Raji (cell line): Measurements from ENCODE around the gene NFE2.

Experiments used
- POLR2A ChIP-seq: IDR thresholded peaks from 2 replicates; pipeline ENCODE4 v1.6.1; 2011; ENCODE audit warnings: low read depth, low read length, control low read depth; ENCODE audit not compliant: insufficient read depth

Gene NFE2

DNA sequence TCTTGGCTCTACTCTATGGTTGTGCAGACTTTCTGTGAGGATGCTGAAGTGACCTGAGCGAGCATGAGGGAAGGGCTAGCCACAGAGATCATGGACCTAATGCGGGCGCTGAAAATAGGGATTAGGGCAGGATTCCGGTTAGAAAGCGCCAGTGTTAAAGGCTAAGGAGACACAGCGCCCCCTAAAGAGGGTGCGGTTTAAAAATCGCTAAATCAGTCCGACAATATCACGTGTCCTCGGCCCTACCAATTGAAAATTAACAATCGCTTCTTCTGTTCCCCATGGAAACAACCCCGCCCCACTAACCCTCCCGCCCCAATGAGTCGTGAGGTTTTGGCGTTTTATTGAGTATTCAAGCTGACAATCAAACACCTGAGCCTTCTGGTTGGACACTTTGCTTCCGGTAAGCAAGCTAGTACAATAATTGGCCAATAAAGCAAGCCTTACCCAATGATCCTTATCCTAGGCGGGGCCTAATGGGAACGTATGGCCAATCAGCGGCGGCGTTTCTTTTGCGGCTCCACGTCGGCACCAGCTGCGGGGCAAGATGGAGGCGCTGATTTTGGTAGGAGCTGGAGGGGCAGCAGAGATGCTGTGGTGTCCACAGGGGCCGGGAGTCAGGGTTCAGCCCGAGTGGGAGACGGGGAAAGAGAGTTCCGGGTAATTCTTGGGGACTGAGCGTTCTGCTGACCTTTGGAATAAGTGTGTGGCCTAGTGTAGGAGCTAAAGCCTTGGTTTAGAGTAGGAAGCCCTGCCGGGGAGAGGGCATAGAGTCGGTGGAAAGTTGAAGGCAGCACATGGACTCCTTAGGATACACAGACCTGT, 24.0 kb upstream of the NFE2 start, which contains the start of gene COPZ1:
Gene COPZ1 (plus strand): TSS at position 515 of the 825 bp plus-strand sequence. CDS start 33 bp downstream, at position 548.
- TF ChIP-seq POLR2A, result peak; percentile 71

- TF ChIP-seq POLR2A, result no peak
These were observed 20.5 kb upstream of the NFE2 start for GRCh38 chr12:54321363-54321762.

GRCh38 chr12:54311051-54311450, 10.2 kb upstream of the NFE2 start:
- TF ChIP-seq POLR2A, result no peak

DNA sequence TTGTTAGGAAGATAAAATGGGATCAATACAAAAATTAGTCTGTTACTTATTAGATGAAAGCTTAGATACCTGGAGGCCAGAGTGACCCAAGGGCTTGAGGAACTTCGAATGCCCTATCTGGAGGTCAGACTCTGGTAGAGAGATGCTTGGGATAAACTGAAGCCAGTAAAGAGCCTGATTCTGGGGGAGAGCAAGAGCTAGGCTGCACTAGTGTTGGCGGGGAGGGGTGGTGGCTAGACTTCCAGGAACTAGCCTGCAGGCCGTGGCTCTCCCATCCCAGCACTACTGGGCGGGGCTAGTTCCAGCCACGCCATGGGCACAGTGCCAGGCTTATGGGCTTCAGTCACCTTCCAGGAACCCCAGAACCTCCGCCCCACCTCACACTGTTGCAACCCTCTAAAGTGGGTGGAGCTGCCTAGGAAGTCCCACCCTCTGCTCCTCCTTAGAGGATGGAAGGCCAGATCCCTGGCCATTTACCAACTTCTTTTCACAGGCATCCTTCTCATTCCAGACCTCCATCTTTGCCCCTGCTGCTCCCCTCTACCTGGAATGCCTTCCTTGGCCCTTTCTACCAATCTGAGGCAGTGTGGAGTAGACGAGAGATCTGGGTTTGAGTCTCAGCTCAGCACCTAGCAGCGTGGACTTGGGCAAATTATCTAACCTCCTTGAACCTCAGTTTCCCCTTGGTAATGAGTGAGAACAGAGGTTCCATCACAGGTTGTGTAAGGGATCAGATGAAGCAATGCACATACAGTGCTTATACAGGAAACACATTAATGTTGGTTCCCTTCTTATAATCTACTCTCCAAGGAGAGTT, 6.3 kb upstream of the NFE2 start:
- TF ChIP-seq POLR2A, result no peak

DNA sequence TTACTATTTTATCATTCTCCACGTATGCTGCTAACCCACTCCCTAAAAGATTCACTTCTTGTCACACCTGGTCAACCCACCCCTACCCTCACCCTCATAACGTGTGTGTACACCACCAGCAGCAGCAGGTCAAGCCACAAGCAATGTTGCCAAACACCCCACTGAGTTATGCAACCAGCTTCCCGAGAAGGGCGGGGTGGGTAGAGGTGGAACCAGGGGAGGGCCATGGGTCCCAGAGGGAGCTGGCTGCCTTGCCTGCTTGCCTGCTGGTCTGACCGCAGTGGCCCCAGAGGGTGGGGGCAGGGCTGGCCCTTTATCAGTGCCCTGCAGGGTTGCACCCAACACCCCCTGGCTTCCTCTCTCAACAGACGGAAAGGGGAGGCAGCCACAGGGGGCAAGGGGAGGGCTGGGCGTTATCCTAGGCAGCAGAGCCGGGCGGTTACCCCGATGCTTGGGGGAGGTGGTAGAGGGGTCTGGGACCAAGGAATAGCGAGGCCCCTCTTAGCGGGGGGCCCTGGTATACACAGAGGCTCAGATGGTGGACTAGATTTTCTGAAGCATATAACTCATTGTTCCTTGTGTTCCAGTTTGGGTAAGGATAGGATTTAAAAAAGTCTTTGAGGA, 3.5 kb upstream of the NFE2 start:
- no peak for TF ChIP-seq POLR2A

DNA sequence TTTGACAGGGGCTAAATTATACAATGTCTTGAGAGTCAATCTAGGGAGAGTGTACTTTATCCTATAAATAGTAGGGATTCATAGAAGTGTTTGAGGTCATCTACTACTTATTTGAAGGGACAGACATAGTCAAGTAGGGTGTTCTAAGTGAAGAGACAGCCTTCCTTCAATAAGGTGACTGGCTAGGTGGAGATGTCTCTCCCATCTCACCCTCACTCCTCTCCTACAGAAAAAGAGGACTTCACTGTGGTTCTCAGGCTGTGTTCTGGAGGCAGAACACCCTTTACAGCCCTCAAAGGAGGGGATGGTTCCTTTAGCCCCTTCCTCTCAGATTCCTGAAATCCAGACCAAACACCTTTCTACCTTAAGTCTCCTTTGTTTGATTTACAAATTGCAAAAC, 2.8 kb upstream of the NFE2 start:
- no peak for TF ChIP-seq POLR2A

DNA sequence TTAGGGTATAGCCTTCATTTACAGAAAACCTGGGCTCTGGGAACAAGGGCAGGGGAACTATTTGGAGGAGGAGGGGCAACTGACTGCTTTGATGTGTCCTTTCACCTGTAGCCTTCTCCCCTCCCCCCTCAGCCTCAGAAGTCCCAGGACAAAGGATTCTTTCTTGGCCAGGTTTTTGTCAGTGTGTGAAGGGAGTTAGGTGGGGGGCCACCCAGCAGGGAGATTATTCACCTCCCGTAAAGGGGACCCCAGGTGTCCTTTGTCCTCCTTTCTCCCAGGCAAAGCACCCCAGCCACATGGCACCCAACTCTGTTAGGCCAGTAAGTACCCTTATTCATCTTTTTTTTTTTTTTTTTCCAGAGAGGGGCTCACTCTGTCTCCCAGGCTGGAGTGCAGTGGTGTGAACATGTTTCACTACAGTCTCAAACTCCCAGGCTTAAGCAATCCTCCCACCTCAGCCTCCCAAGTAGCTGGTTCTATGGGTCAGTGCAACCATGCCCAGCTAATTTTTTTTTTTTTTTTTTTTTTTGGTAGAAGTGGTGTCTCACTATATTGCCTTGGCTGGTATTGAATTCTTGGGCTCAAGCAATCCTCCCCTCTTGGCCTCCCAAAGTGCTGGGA, 723 bp upstream of the NFE2 start:
- no peak for TF ChIP-seq POLR2A

DNA sequence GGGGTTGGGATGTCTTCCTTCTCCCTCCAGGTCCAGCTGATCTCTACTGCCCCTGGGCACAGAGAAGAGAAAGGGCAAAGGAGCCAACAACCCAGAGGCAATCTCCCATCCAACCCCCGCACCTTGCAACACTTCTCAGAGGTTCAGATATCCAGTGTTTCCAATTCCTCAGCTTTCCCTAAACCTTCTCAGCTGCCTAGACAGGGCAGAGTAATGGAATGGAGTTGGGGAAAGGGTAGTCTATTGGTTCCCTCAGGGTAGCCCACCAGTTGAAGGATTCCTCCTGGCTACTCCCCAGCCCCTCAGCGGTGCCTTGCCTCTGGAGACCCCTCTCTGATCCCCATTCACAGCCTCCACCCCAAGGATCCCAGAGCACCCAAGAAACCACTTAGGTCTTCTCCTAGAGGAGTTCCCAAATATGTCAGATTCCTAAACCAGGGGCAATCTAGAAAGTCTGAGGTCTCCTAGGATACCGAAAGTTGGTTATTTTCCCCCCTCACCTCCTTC, 537 bp downstream of the NFE2 start:
- TF ChIP-seq POLR2A, result no peak

DNA sequence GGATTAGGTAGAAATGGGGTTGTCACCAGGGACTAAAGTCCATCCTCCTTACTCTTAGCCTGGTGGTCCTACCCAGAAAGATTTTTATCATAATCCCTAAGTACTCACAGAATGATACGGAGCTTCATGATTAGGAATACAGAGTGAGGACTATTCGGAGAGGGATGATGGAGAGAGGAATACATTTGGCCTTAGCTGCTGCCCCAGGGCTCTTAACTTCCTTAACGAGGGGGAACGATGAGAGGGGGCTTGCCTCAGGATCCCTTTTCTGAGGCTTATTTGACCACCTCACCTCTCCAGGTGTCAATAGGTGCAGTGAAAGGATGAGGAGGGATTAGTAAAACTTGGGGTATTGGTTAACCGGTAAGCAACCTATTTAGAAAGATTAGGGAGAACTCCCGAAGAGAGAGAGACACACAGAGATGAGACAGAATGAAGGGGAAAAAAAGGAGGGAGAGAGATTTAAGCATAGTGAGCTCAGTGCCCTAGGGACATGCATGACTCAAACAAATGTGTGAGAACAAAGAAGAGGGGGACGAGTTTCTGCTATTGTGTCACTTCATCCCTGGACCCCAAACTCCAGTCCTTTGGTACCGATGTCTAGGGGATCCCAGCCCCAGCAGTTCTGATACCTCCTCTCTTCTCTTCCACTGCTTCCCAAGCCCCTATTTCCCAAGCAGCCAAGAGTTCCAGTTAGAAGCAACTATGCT, 1.1 kb downstream of the NFE2 start:
- TF ChIP-seq POLR2A, result no peak

DNA sequence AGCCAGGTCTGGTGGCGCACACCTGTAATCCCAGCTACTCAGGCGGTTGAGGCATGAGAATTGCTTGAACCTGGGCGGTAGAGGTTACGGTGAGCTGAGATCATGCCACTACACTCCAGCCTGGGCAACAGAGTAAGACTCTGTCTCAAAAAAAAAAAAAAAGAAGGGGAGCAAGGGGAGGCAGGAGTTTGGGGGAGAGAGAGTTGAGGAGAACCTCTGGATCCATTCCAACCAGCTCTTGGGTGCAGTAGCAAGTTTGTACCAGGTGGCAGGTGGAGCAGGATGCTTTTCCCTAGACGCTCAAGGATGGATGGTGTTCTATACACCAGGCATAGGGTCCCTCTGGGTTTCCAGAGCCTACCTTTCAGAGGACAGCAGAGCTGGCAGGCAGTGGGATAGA, 1.9 kb downstream of the NFE2 start:
- no peak for TF ChIP-seq POLR2A

GRCh38 chr12:54296393-54297099, 4.3 kb downstream of the NFE2 start:
- no peak for TF ChIP-seq POLR2A

GRCh38 chr12:54294953-54295566, 5.8 kb downstream of the NFE2 start:
- TF ChIP-seq POLR2A, result no peak
